ENCODE data around the gene CERS1.

DNA sequence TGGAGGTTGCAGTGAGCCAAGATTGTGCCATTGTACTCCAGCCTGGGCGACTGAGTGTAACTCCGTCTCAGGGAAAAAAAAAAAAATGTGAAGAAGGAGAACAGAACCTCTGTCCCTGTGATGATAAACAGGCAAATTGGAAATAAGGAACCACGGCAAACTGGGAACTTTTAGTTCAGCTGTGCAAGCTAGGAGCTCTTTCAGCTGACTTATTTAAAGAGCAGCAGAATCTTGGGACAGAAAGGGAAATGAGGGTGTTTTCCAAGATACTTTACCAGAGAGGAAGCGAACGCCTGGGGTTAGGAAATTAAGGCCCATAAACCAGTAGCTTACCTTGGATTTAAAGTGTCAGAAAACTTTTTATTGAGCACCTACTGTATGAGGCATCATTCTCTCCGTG, 67.2 kb downstream of the CERS1 start:
- TF ChIP-seq CTCF (IDR thresholded peaks at IDR 0.05; ENCODE audit: low read depth, low read length, poor library complexity, severe bottlenecking) = no peak
- no peak for TF ChIP-seq EZH2phosphoT487 (IDR thresholded peaks at IDR 0.05; ENCODE audit: borderline replicate concordance, low read length)

All from DOHH2 (cell line).